GM10248 (cell line): ENCODE data around the gene NFIB.

ENCODE experiments used
- CTCF ChIA-PET: fragments of 300-600 bp; sonication (Branson Sonifier 250); formaldehyde crosslinking; extraction: SDS; loops from one replicate; lab custom pipeline; 2021; ENCODE audit warnings: antibody characterized with exemption; lab: Yijun Ruan, JAX
- POLR2A ChIA-PET: fragments of 350-650 bp; sonication (Branson Sonifier 250); formaldehyde crosslinking; extraction: SDS; loops from one replicate; lab custom pipeline; 2020; ENCODE audit warnings: antibody characterized with exemption; lab: Yijun Ruan, JAX
- DNase-seq: peaks from one replicate; pipeline ENCODE4 v3.0.0; 2012; ENCODE audit errors: extremely low spot score
- CTCF ChIP-seq: IDR thresholded peaks from 2 replicates; pipeline ENCODE4 v1.5.1; 2012; ENCODE audit warnings: mild to moderate bottlenecking, low read depth; ENCODE audit errors: extremely low read depth, missing control alignments, control extremely low read depth

NFIB gene

GRCh38 chr9:14311171-14311949 lies 2.6 kb downstream of the NFIB start:
- no peak for DNase-seq
- ChIA-PET CTCF (interaction anchor here (1.9 kb wide), 1 partner anchor 8 kb away, joined by 5 read pairs; no protein-coding TSS in a partner anchor), POLR2A (no interaction called here)
- no peak for TF ChIP-seq CTCF

GRCh38 chr9:14310311-14310710 lies 3.6 kb downstream of the NFIB start:
- POLR2A ChIA-PET, result no interaction called here
- CTCF ChIA-PET, result no interaction called here

GRCh38 chr9:14309403-14309802 lies 4.5 kb downstream of the NFIB start:
- no peak for DNase-seq

More at GRCh38 chr9:14310311-14310710, 3.6 kb downstream of the NFIB start:
- no peak for DNase-seq
- TF ChIP-seq CTCF, result no peak

GRCh38 chr9:14308853-14309145 lies 5.1 kb downstream of the NFIB start:
- TF ChIP-seq CTCF, result no peak
- DNase-seq, result no peak
- POLR2A ChIA-PET, result no interaction called here
- CTCF ChIA-PET, result interaction anchor here (0.8 kb wide), 1 partner anchor 10 kb away, joined by 3 read pairs; no protein-coding TSS in a partner anchor

More at GRCh38 chr9:14309403-14309802, 4.5 kb downstream of the NFIB start:
- ChIA-PET CTCF (interaction anchor here (0.8 kb wide), 1 partner anchor 10 kb away, joined by 3 read pairs; no protein-coding TSS in a partner anchor), POLR2A (no interaction called here)
- TF ChIP-seq CTCF, result no peak

GRCh38 chr9:14307989-14308852 lies 5.7 kb downstream of the NFIB start:
- CTCF ChIA-PET, result interaction anchor here (0.8 kb wide), 1 partner anchor 11 kb away, joined by 3 read pairs; no protein-coding TSS in a partner anchor
- no peak for DNase-seq
- POLR2A ChIA-PET, result no interaction called here
- no peak for TF ChIP-seq CTCF
